ENCODE data around the gene EXOC2.

The EXOC2 gene

DNA sequence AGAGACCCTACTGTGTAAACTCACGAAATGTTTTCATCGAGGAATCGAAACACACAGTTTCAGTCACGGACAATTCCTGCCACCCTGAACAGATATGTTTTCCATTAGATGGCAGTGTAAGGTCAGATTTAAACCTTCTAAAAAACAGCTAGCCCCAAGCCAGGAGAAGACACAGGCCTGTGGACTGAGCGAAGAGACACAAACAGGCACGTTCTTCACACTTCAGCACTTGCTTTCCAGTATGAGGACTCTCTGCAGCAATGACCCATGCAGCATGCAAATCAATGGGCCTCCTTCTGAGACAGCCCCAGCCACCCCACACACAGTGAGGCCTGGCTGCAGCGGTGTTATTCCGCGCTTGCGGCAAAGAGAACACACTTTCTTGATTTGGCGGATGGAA, 68.0 kb downstream of the EXOC2 start:
- TF ChIP-seq CTCF (IDR thresholded peaks at IDR 0.05; ENCODE audit: poor library complexity, severe bottlenecking): no peak
- no peak overlapping the region for H3K27ac ChIP-seq (ENCODE audit: poor library complexity, severe bottlenecking)
- DNase-seq (ENCODE audit: low spot score) (no peak), ATAC-seq (ENCODE audit: low read depth) (no peak; the same call in 2 of the 3 replicates)
- no peaks in the 10 kb centered on the region for H3K9me3 ChIP-seq (ENCODE audit: severe bottlenecking)
- H3K4me3 ChIP-seq (ENCODE audit: severe bottlenecking): no peak overlapping the region
- no peaks in the 10 kb centered on the region for H3K4me1 ChIP-seq (ENCODE audit: insufficient read depth, poor library complexity, severe bottlenecking)
- no peaks in the 10 kb centered on the region for H3K36me3 ChIP-seq (ENCODE audit: low read depth)
- H3K27me3 ChIP-seq (ENCODE audit: insufficient read depth, poor library complexity, severe bottlenecking): no peaks in the 10 kb centered on the region

GRCh38 chr6:622462-622861, 70.5 kb downstream of the EXOC2 start:
- TF ChIP-seq CTCF (IDR thresholded peaks at IDR 0.05; ENCODE audit: poor library complexity, severe bottlenecking): no peak
- DNase-seq (ENCODE audit: low spot score) (no peak), ATAC-seq (ENCODE audit: low read depth) (no peak)
- Histone ChIP-seq H3K27ac (ENCODE audit: poor library complexity, severe bottlenecking) (no peak overlapping the region), H3K36me3 (ENCODE audit: low read depth) (peaks cover 5% of the 10 kb centered on the region), H3K4me1 (ENCODE audit: insufficient read depth, poor library complexity, severe bottlenecking) (no peaks in the 10 kb centered on the region), H3K9me3 (ENCODE audit: severe bottlenecking) (no peaks in the 10 kb centered on the region), H3K4me3 (ENCODE audit: severe bottlenecking) (no peak overlapping the region), H3K27me3 (ENCODE audit: insufficient read depth, poor library complexity, severe bottlenecking) (no peaks in the 10 kb centered on the region)

DNA sequence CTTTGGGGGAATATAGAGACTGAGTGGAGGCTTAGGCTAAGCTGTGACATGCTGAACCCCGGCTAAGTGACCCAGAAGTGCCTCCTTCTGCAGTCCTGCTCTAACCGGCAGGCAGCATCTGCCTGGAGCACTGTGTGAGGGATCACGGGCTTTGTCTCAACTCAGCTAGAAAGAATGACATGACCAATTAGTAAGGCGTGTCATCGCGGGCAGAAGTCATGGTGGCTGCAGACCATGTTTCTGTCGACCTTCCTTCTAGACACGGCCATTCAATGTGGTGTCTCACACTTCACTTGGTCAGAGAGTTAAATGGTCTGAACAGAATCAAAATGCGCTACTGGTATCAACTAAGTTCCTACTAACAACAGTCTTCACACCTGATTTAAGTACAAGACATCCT, 71.0 kb downstream of the EXOC2 start:
- Histone ChIP-seq H3K36me3 (ENCODE audit: low read depth) (peaks cover 8% of the 10 kb centered on the region), H3K27me3 (ENCODE audit: insufficient read depth, poor library complexity, severe bottlenecking) (no peaks in the 10 kb centered on the region), H3K4me3 (ENCODE audit: severe bottlenecking) (no peak overlapping the region), H3K27ac (ENCODE audit: poor library complexity, severe bottlenecking) (no peak overlapping the region), H3K9me3 (ENCODE audit: severe bottlenecking) (no peaks in the 10 kb centered on the region), H3K4me1 (ENCODE audit: insufficient read depth, poor library complexity, severe bottlenecking) (no peaks in the 10 kb centered on the region)
- no peak for ATAC-seq (ENCODE audit: low read depth)
- TF ChIP-seq CTCF (IDR thresholded peaks at IDR 0.05; ENCODE audit: poor library complexity, severe bottlenecking): no peak
- no peak for DNase-seq (ENCODE audit: low spot score)

DNA sequence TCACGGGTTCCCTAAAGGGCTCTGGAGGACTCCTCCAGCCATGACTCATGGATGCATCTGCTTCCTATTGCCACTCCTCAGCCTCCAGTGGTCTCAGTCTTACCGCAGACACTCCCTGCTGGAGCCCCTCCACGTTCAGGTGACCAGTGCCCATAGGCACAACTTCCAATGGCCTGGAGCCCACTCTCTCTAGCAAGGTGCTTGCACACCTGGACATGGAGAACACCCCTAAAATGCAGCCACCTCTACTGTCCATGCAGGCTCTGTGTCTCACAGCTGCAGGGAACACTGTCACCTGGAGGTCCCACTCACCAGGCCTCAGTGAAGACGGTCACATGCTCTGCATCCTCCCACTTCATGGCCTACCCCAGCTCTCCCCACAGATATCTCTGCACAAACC, 72.0 kb downstream of the EXOC2 start:
- H3K27me3 ChIP-seq (ENCODE audit: insufficient read depth, poor library complexity, severe bottlenecking): no peaks in the 10 kb centered on the region
- H3K36me3 ChIP-seq (ENCODE audit: low read depth): peaks cover 11% of the 10 kb centered on the region
- H3K27ac ChIP-seq (ENCODE audit: poor library complexity, severe bottlenecking): no peak overlapping the region
- ATAC-seq (ENCODE audit: low read depth) (no peak), DNase-seq (ENCODE audit: low spot score) (no peak)
- no peaks in the 10 kb centered on the region for H3K9me3 ChIP-seq (ENCODE audit: severe bottlenecking)
- TF ChIP-seq CTCF (IDR thresholded peaks at IDR 0.05; ENCODE audit: poor library complexity, severe bottlenecking): no peak
- no peaks in the 10 kb centered on the region for H3K4me1 ChIP-seq (ENCODE audit: insufficient read depth, poor library complexity, severe bottlenecking)
- no peak overlapping the region for H3K4me3 ChIP-seq (ENCODE audit: severe bottlenecking)

DNA sequence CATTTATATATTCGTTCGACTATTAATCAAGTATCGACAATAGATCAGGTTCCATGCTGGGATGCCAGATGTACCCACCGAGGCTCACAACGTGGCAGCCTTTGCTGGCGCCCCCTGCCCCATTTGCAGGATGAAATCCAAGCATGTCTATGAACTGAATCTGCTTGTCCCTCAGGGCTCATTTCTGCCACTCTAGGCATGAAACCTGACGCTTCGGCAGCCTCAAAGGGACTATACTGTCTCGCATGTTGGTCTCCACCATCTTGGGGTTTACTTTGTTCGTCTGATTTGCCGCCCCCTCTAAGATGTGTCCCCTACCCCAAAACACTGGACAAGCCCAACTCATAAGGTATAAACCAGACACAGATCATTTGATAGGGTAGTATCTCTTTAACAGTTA, 72.8 kb downstream of the EXOC2 start:
- H3K4me1 ChIP-seq (ENCODE audit: insufficient read depth, poor library complexity, severe bottlenecking): no peaks in the 10 kb centered on the region
- TF ChIP-seq CTCF (IDR thresholded peaks at IDR 0.05; ENCODE audit: poor library complexity, severe bottlenecking): no peak
- DNase-seq (ENCODE audit: low spot score) (no peak), ATAC-seq (ENCODE audit: low read depth) (no peak)
- no peaks in the 10 kb centered on the region for H3K27me3 ChIP-seq (ENCODE audit: insufficient read depth, poor library complexity, severe bottlenecking)
- H3K4me3 ChIP-seq (ENCODE audit: severe bottlenecking): no peak overlapping the region
- peaks cover 13% of the 10 kb centered on the region for H3K36me3 ChIP-seq (ENCODE audit: low read depth)
- H3K27ac ChIP-seq (ENCODE audit: poor library complexity, severe bottlenecking): no peak overlapping the region
- no peaks in the 10 kb centered on the region for H3K9me3 ChIP-seq (ENCODE audit: severe bottlenecking)

Data from RWPE2 (cell line).